Tongue (tissue), 3 donors: Measurements from ENCODE around the gene GSX1. TPM values are rescaled to one million over a fixed set of nuclear protein-coding genes. Genes with fewer than 3 reads are reported as not detected.

Experiments used
- DNase-seq: peaks from one replicate; pipeline ENCODE4 v3.0.0-alpha.2; 2015
- small RNA-seq: library from RNA; depleted of rRNA; stranded (forward); fragments of <200 nt; gene quantifications from one replicate; pipeline ENCODE3, GENCODE V24; 2014; ENCODE audit warnings: low replicate concordance
- total RNA-seq: library from RNA; depleted of rRNA; stranded (reverse); fragments of >200 nt; gene quantifications from one replicate; pipeline ENCODE4 v1.2.3, GENCODE V29; 2014

GSX1 gene
- total RNA-seq, 1 donor from 2014 or later = not detected

GRCh38 chr13:27834095-27834494, 41.8 kb downstream of the GSX1 start:
- DNase-seq = no peak

GRCh38 chr13:27835799-27836198, 43.5 kb downstream of the GSX1 start:
- DNase-seq = no peak

GRCh38 chr13:27839809-27840467, 47.7 kb downstream of the GSX1 start:
- DNase-seq = no peak

GRCh38 chr13:27842571-27842970, 50.3 kb downstream of the GSX1 start:
- DNase-seq = no peak

Small RNA genes lying within 50 kb of the gene (small RNA-seq; reads per million reads assigned to genes)
- not detected for gene RNU6-73P

Other genes starting within 250 kb of the GSX1 start
- 10.9 TPM for gene LNX2, start 172.0 kb upstream of the GSX1 start, total RNA-seq
- 86.0 TPM for gene POLR1D, start 170.6 kb upstream of the GSX1 start, total RNA-seq
- not detected for gene PDX1, start 127.5 kb downstream of the GSX1 start, total RNA-seq
- gene CDX2, start 176.8 kb downstream of the GSX1 start, total RNA-seq = not detected
- gene URAD, start 196.2 kb downstream of the GSX1 start, total RNA-seq = not detected